Measurements from ENCODE around the gene C3. TPM values are rescaled to one million over a fixed set of nuclear protein-coding genes. Genes with fewer than 3 reads are reported as not detected.

The C3 gene
- total RNA-seq, 2 donors from 2014 or later, result 320 to 382 TPM

- 79 to 80% methylated on average over 8 of the region's 8 CpGs for WGBS, 2 donors
- Histone ChIP-seq H3K9me3 (no peaks in the 10 kb centered on the region), H3K27me3 (no peaks in the 10 kb centered on the region), H3K4me1 (no peaks in the 10 kb centered on the region), H3K36me3 (replicated peaks in 1 of 2; ENCODE audit: insufficient read depth in 1 of 2, low read depth in 2 of 2) (peaks cover 0 to 17% of the 10 kb centered on the region in 2 donors), H3K4me3 (no peak overlapping the region), H3K27ac (no peak overlapping the region)
- DNase-seq, result no peak
- ATAC-seq, result no peak
- TF ChIP-seq POLR2A (IDR thresholded peaks at IDR 0.05), result no peak
- TF ChIP-seq CTCF (IDR thresholded peaks at IDR 0.05), result no peak
- intact Hi-C loops (cut with DNase I), result no loop called here
These were observed 19.7 kb downstream of the C3 start for GRCh38 chr19:6700586-6701316.

GRCh38 chr19:6699935-6700334 lies 20.5 kb downstream of the C3 start:
- ATAC-seq, result no peak
- Histone ChIP-seq H3K4me3 (no peak overlapping the region), H3K27ac (no peak overlapping the region), H3K36me3 (replicated peaks in 1 of 2; ENCODE audit: insufficient read depth in 1 of 2, low read depth in 2 of 2) (peaks cover 0 to 17% of the 10 kb centered on the region in 2 donors), H3K4me1 (no peaks in the 10 kb centered on the region), H3K27me3 (no peaks in the 10 kb centered on the region), H3K9me3 (no peaks in the 10 kb centered on the region)
- intact Hi-C loops (cut with DNase I), result no loop called here
- DNase-seq, result no peak
- TF ChIP-seq POLR2A (IDR thresholded peaks at IDR 0.05) (no peak), CTCF (IDR thresholded peaks at IDR 0.05) (no peak)

- H3K36me3 ChIP-seq (replicated peaks in 1 of 2; ENCODE audit: insufficient read depth in 1 of 2, low read depth in 2 of 2), result peaks cover 8 to 21% of the 10 kb centered on the region in 2 donors
- ATAC-seq, result no peak
- no peaks in the 10 kb centered on the region for H3K27me3 ChIP-seq
- WGBS, 2 donors, result 73 to 85% methylated on average over 8 to 13 of the region's 13 CpGs
- H3K4me3 ChIP-seq, result no peak overlapping the region
- intact Hi-C loops (cut with DNase I), result no loop called here
- no peaks in the 10 kb centered on the region for H3K4me1 ChIP-seq
- H3K27ac ChIP-seq, result no peak overlapping the region
- no peaks in the 10 kb centered on the region for H3K9me3 ChIP-seq
- TF ChIP-seq POLR2A (IDR thresholded peaks at IDR 0.05), result no peak
- no peak for TF ChIP-seq CTCF (IDR thresholded peaks at IDR 0.05)
- DNase-seq, result no peak
These were observed 23.2 kb downstream of the C3 start for GRCh38 chr19:6697291-6697690.

- ATAC-seq (no peak), DNase-seq (no peak)
- intact Hi-C loops (cut with DNase I), result no loop called here
- no peaks in the 10 kb centered on the region for H3K4me1 ChIP-seq
- H3K27me3 ChIP-seq, result no peaks in the 10 kb centered on the region
- no peak overlapping the region for H3K4me3 ChIP-seq
- no peak overlapping the region for H3K27ac ChIP-seq
- H3K9me3 ChIP-seq, result no peaks in the 10 kb centered on the region
- TF ChIP-seq CTCF (IDR thresholded peaks at IDR 0.05) (no peak), POLR2A (IDR thresholded peaks at IDR 0.05) (no peak)
- 76 to 91% methylated on average over 17 to 18 of the region's 18 CpGs for WGBS, 2 donors
- H3K36me3 ChIP-seq (replicated peaks in 1 of 2; ENCODE audit: insufficient read depth in 1 of 2, low read depth in 2 of 2), result peaks cover 8 to 21% of the 10 kb centered on the region in 2 donors
These were observed 24.1 kb downstream of the C3 start for GRCh38 chr19:6696239-6696820.
